ENCODE measurements around the gene C14orf180. TPM values are rescaled to one million over a fixed set of nuclear protein-coding genes. Genes with fewer than 3 reads are reported as not detected.
A peak's percentile ranks its signal among the peaks of the same experiment; 100 is the strongest.

The C14orf180 gene
- total RNA-seq, 1 experiment from 2014 or later: not detected

GRCh38 chr14:104572668-104573067 lies 6.9 kb upstream of the C14orf180 start:
- H2BK120ac ChIP-seq (ENCODE audit: low read depth, low read length, poor library complexity, severe bottlenecking): no peak overlapping the region
- no peak overlapping the region for H3K18ac ChIP-seq (ENCODE audit: insufficient read length, low read depth, low read length)
- H4K5ac ChIP-seq (ENCODE audit: insufficient read length, low read depth, low read length): no peak overlapping the region
- H2BK5ac ChIP-seq (ENCODE audit: insufficient read length, low read length): no peak overlapping the region
- Mint-ChIP-seq H3K36me3 (ENCODE audit: insufficient read depth in 1 of 3, low read depth in 3 of 3) (no peaks in the 10 kb centered on the region; a peak in 1 of 7 replicates), H3K4me3 (no peak overlapping the region), H3K9me3 (no peaks in the 10 kb centered on the region), H3K27ac (peak overlapping the region in 1 of 3 experiments; percentile 73; a peak in 2 of 7 replicates), H3K4me1 (peaks cover 0 to 10% of the 10 kb centered on the region in 2 experiments; a peak in 2 of 4 replicates), H3K27me3 (ENCODE audit: low read depth) (no peaks in the 10 kb centered on the region; the same call in 1 of the 2 replicates)
- no peaks in the 10 kb centered on the region for H3K27me3 ChIP-seq (ENCODE audit: insufficient read depth, low read length)
- no peak for TF ChIP-seq CTCF (conservative IDR thresholded peaks at IDR 0.05)
- no peak overlapping the region for H3K27ac ChIP-seq (ENCODE audit: insufficient read length, low read depth, low read length)
- no peaks in the 10 kb centered on the region for H3K23me2 ChIP-seq (ENCODE audit: insufficient read length, low read depth, low read length, poor library complexity, severe bottlenecking)
- H2BK15ac ChIP-seq (ENCODE audit: low read depth, low read length): no peak overlapping the region
- H2AK5ac ChIP-seq (ENCODE audit: insufficient read length, low read length): no peak overlapping the region
- H3K14ac ChIP-seq (ENCODE audit: insufficient read depth, low read length): no peak overlapping the region
- H3K79me1 ChIP-seq (ENCODE audit: insufficient read depth, low read depth, low read length, poor library complexity, severe bottlenecking): no peaks in the 10 kb centered on the region
- no peaks in the 10 kb centered on the region for H4K20me1 ChIP-seq (ENCODE audit: control insufficient read depth, insufficient read depth, insufficient read length)
- no CpG with 5 or more reads among the region's 7 CpGs for WGBS (ENCODE audit: extremely low coverage, insufficient read length, low lambda C conversion rate)
- no peak overlapping the region for H2AFZ ChIP-seq (ENCODE audit: low read length)
- no peak overlapping the region for H4K91ac ChIP-seq (ENCODE audit: insufficient read length, low read depth, low read length)
- no peak overlapping the region for H3K56ac ChIP-seq (ENCODE audit: insufficient read length, low read depth, low read length)
- no peaks in the 10 kb centered on the region for H3K9me3 ChIP-seq (ENCODE audit: control insufficient read depth, low read depth, low read length)
- H2BK20ac ChIP-seq (ENCODE audit: low read depth, low read length, poor library complexity, severe bottlenecking): no peak overlapping the region
- H3K9ac ChIP-seq (ENCODE audit: extremely low read depth, insufficient read length, low read length): no peak overlapping the region
- no peak overlapping the region for H3T11ph ChIP-seq (ENCODE audit: low read length)
- H2BK12ac ChIP-seq (ENCODE audit: insufficient read length, low read depth, low read length): no peak overlapping the region
- no peak for DNase-seq
- H3K4me1 ChIP-seq (ENCODE audit: insufficient read depth, low read length): no peaks in the 10 kb centered on the region
- no peak overlapping the region for H3K4ac ChIP-seq (ENCODE audit: low read depth, low read length)
- H3K4me2 ChIP-seq (ENCODE audit: insufficient read depth, insufficient read length, low read length): no peak overlapping the region
- no peak overlapping the region for H4K8ac ChIP-seq (replicated peaks; ENCODE audit: insufficient read length, low read depth, low read length)
- H3K23ac ChIP-seq (ENCODE audit: insufficient read length, low read depth, low read length): no peak overlapping the region
- no peaks in the 10 kb centered on the region for H3K79me2 ChIP-seq (ENCODE audit: insufficient read depth, low read length)

Measured in H9 (cell line).